ENCODE measurements around the gene PITHD1.
"Not testable (repeated sequence)": the region's sequence is repeated elsewhere in the genome, so short reads cannot be mapped to it uniquely, and the experiment has no call there.

The PITHD1 gene

DNA sequence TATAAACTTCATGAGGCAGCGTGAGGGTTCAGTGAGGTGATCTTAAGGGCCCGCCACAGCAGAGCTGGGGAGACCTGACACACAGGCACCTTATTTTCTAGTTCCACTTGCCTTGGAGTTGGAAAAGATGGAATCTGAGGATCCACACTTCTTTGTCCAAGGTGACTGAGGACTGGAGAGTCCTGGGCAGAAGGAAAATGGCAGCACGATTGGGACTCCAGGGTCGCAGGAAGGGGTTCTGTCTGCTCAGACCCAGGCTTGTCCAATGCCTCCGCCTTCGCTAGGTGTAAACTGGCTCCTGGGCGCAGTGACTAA, 21.0 kb downstream of the PITHD1 start:
- peak overlapping the region; percentile 85 for H3K4me3 ChIP-seq (ENCODE audit: low read depth, low read length)

DNA sequence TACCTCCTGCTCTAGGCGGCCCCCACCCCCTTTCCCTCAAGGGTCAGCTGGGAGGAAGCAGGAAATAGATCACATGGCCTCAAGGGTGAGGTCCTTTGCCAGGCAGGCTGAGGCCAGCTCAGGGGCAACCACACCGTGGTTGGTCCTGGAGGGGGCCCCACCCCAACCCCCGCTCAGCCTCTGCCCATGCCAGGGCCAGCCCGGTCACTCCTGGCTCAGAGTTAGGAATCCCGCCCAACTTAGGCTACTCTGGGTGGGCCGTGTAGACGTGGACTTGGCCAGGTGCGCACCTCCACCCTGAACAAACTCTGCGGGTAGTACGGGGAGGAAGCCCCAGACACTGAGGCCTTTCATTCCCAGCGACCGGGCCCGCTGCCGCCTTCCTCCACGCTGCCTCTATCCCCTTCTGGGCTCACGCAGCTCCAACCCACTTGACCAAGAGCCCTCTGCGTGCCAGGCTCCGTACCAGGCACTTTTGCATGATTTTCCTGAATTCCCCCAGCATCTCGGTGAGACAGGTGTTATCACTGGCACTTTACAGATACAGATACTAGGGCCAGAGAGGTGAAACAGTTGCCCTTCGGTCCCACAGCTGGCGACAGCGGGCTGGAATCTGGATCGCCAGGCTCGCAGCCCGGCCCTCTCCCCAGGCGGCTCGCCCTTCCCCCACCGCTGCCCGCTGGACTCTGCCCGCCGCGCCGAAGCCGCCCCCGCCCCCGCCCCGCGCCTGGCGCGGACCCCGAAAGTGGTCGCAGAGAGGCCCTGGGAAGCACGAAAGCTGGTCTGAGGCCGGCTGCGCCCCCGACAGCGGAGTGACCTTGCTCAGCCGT, 21.6 kb downstream of the PITHD1 start:
- TF ChIP-seq, protein P1, sequence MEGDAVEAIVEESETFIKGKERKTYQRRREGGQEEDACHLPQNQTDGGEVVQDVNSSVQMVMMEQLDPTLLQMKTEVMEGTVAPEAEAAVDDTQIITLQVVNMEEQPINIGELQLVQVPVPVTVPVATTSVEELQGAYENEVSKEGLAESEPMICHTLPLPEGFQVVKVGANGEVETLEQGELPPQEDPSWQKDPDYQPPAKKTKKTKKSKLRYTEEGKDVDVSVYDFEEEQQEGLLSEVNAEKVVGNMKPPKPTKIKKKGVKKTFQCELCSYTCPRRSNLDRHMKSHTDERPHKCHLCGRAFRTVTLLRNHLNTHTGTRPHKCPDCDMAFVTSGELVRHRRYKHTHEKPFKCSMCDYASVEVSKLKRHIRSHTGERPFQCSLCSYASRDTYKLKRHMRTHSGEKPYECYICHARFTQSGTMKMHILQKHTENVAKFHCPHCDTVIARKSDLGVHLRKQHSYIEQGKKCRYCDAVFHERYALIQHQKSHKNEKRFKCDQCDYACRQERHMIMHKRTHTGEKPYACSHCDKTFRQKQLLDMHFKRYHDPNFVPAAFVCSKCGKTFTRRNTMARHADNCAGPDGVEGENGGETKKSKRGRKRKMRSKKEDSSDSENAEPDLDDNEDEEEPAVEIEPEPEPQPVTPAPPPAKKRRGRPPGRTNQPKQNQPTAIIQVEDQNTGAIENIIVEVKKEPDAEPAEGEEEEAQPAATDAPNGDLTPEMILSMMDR (IDR thresholded peaks at IDR 0.05; ENCODE audit: insufficient read depth, low read depth, low read length, missing control alignments): no peak
- peak; percentile 52 for DNase-seq (ENCODE audit: low read depth)
- H3K4me3 ChIP-seq (ENCODE audit: low read depth, low read length): peak overlapping the region; percentile 85

More for the DNA sequence above, 21.0 kb downstream of the PITHD1 start:
- DNase-seq (ENCODE audit: low read depth): no peak
- TF ChIP-seq, protein P1 (IDR thresholded peaks at IDR 0.05; ENCODE audit: insufficient read depth, low read depth, low read length, missing control alignments): no peak

DNA sequence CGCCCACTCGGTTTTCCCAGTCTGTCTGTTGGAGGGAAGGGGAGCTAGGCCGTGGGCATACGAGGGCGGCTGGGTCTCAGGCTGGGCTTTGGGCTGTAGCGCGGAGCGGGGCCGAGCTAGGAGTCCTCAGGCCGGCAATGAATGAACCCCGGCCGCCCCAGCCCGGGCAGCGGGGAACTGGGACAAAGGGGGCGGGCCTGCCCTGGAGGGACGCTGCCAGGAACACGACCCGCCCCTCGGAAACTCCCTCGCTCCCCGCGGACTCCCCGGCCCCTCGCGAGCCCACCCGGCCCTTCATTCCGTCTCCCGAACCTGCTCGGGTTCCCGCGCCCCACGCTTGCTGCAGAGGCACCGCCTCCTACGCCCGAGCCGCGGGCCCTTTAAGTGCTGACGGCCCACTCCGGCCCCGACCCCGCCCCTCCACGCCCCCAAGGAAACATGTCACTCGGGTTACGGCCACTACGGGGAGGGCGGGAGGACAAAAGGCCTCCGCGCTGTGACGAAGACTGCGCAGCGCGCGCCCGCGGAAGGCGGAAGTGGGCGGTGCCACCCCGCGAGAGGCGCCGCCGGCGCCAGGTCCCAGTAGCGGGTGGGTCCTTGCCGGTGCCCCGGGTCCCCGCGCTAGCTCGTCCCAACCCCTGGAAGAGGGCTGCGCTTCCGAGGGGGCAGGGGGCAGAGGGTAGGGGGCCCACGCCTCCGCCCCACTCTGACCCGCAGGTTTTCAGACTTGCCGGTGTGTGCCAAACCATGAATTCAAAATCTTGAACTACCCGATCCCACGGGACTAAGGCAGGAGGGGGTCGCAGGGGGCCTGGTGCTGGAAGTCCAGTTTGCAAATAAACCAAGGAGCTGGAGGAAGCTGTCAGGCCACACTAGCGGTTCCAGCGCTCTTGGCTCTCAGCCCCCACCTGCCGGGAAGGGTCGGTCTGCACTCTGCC, 22.5 kb downstream of the PITHD1 start, which contains the start of gene GALE:
GALE (minus strand) TSS at position 355 of the 938 bp plus-strand sequence. CDS start 1,747 bp downstream, outside the sequence.
- TF ChIP-seq, protein P1 (IDR thresholded peaks at IDR 0.05; ENCODE audit: insufficient read depth, low read depth, low read length, missing control alignments): no peak
- peak; percentile 98 for DNase-seq (ENCODE audit: low read depth)
- H3K4me3 ChIP-seq (ENCODE audit: low read depth, low read length): peak within 1 kb of the TSS; percentile 85

DNA sequence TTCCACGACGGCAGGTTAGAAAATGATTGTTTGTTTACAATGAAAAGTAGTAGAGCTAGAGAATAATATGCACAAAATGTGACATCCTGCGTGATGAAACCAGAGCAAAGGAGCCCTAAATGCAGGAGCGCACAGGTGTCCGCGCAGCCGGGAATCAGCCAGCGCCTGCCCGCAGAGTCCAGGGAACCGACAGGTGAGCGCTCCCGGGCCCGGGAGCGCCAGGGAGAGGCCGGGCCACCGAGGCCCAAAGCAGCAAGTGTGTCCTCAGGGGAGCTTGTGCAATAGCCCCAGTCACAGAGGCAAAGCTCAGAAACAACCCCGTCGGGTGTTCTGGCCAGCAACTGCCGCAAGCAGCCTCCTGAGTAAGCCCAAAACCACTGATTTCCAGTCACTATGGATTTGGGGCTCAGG, 23.1 kb downstream of the PITHD1 start:
- H3K4me3 ChIP-seq (ENCODE audit: low read depth, low read length): peak overlapping the region; percentile 85
- TF ChIP-seq, protein P1 (IDR thresholded peaks at IDR 0.05; ENCODE audit: insufficient read depth, low read depth, low read length, missing control alignments): no peak
- DNase-seq (ENCODE audit: low read depth): no peak

DNA sequence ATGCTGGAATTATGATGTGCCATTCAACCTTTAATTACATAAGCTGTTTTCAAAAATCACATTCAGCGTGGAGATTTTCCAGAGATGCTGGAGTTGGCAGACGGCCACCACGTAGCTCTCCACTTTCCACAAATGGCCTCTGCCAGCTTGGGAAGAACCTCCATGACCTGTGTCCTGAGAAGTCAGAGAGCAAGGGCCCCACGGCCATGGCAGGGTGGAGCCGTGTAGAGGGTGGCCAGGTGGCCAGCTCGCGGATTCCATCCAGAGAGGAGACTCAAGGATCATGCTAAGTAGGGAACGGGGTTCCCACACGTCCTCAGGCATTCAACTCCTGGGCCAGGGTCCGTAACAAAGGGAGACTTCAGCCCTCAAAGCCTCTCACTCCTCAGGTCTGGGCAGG, 23.7 kb downstream of the PITHD1 start:
- no peak overlapping the region for H3K4me3 ChIP-seq (ENCODE audit: low read depth, low read length)
- no peak for DNase-seq (ENCODE audit: low read depth)
- TF ChIP-seq, protein P1 (IDR thresholded peaks at IDR 0.05; ENCODE audit: insufficient read depth, low read depth, low read length, missing control alignments): no peak

DNA sequence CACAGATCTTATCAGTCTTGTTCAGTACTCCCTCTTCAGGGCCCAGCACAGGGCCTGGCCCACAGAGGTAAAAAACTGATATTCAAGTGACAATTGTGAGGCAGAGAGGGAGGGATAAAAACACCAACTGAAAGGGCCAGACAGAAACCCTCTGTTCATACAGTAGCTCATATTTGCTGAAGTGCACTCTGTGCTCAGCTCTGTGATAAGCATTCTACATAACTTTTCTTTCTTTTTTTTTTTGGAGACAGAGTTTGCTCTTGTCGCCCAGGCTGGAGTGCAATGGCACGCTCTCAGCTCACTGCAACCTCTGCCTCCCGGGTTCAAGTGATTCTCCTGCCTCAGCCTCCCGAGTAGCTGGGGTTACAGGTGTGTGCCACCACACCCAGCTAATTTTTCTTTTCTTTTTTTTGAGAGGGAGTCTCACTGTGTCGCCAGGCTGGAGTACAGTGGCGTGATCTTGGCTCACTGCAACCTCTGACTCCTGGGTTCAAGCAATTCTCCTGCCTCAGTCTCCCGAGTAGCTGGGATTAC, 24.7 kb downstream of the PITHD1 start:
- H3K4me3 ChIP-seq (ENCODE audit: low read depth, low read length); DNase-seq (ENCODE audit: low read depth): not testable (repeated sequence)

DNA sequence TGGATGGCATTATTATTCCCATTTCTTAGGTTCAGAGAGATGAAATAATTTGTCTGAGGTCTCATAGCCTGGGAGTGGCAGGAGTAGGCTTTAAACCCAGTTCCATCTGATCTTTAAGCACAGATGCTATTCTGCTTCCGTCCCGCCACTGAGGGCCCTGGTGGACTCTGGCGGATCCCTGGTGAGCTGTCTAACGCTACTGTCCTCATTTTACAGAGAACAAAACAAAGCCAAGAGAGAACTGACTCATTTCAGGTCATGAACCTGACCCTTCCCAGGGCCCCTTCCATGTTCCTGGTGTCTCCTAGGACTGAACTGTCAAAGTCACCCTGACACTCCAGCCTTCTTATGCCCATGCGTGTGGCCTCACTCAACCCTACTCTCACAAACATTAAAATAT, 25.5 kb downstream of the PITHD1 start:
- DNase-seq (ENCODE audit: low read depth): no peak
- TF ChIP-seq, protein P1 (IDR thresholded peaks at IDR 0.05; ENCODE audit: insufficient read depth, low read depth, low read length, missing control alignments): no peak
- no peak overlapping the region for H3K4me3 ChIP-seq (ENCODE audit: low read depth, low read length)
